ENCODE measurements around the gene RCAN1.

Gene RCAN1

GRCh38 chr21:34537838-34538237, 77.1 kb downstream of the RCAN1 start:
- no peak for DNase-seq (ENCODE audit: low spot score)

DNA sequence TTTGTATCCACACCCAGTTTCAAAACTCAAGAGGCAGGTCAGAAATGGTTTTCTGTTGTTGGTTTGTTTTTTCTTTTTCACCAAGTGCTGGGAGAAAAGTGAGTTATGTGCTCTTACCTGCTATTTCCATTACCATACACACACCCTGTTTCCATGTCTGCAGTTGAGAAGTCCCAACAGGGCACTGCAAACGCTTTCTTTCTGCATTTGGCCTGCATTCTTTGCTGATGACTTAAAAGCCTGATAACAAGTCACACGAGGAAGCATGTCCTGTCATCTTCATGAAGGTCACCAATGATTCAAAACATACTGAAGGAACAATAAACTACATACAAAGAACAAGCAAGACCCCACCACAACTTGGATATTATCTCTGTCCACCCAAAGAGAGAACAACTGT, 78.1 kb downstream of the RCAN1 start:
- DNase-seq (ENCODE audit: low spot score): no peak

- no peak for DNase-seq (ENCODE audit: low spot score)
Measured at GRCh38 chr21:34536311-34536710, 78.6 kb downstream of the RCAN1 start.

- DNase-seq (ENCODE audit: low spot score): no peak
Measured at GRCh38 chr21:34535886-34536285, 79.0 kb downstream of the RCAN1 start.

DNA sequence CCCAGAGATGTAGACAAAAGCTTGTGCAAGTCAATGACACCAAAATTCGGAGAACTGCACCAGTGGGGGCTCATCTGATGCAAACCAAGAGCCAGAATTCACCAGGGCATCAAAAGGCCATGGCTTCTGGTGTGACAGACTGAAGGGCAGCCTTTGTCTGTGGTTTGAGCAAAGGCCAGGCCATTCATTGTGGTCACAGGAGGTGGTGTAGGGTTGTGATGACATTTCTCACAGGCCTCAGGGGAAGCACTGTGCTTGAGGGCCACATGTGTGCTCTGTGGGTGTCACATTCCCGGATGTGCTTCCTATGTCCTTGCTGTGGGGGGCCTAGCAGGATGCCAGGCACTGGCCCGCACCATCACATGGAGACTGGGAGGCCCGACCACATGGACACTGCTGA, 80.4 kb downstream of the RCAN1 start:
- DNase-seq (ENCODE audit: low spot score): no peak

- no peak for DNase-seq (ENCODE audit: low spot score)
Measured at GRCh38 chr21:34533938-34534337, 81.0 kb downstream of the RCAN1 start.

- no peak for DNase-seq (ENCODE audit: low spot score)
Measured at GRCh38 chr21:34531399-34531798, 83.5 kb downstream of the RCAN1 start.

GRCh38 chr21:34530261-34530660, 84.7 kb downstream of the RCAN1 start:
- DNase-seq (ENCODE audit: low spot score): no peak

GRCh38 chr21:34528131-34528561, 86.8 kb downstream of the RCAN1 start:
- no peak for DNase-seq (ENCODE audit: low spot score)

DNA sequence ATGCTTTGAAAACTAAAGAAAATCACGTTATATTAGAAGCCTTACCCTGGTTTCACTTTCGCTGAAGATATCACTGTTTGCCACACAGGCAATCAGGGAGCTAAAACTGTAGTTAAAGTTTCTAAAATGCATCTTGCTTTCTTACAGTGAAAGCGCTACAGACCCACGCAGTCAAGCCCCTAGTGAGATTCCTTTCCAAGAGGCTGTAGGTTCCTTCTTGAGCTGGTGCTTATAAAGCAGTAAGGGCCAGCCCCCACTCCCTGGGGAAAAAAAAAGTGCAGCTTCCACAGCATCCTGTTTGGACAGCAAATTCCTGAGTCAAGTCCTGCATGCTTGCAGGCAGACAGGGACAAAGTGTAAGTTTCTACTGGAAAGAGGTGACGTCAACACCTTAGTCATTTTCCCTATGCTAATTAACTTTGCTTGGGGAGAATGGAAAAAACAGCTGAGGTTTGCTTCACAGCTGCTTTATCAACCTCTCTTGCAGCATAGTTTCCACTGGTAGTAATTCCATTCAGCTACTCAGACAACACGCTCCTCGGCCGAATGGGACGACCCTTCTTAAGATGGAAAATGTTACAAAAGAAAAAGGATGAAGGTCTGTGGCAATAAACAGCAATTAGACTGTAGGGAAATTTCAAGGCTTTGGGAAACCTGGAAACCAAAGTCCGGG, 88.2 kb downstream of the RCAN1 start:
- DNase-seq (ENCODE audit: low spot score): peak; percentile 13

DNA sequence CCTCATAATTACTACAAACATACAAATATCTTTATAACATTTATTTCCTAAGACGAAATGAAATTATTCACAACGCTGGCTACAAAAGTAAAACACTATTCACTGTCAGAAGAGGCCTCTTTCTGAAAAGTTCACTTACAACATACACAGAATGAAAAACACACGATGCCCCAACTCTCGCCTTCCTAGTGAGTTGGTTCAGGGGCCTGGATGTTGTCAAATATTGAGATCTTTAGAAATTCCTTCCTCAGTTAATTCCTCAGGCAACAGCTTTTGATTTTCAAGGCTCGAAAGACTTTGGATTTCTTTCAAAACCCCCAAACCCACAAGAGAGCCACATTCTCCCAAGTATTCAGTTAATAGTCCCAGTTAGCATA, 88.7 kb downstream of the RCAN1 start:
- DNase-seq (ENCODE audit: low spot score): no peak

GRCh38 chr21:34524646-34525601, 90.0 kb downstream of the RCAN1 start:
- no peak for DNase-seq (ENCODE audit: low spot score)

DNA sequence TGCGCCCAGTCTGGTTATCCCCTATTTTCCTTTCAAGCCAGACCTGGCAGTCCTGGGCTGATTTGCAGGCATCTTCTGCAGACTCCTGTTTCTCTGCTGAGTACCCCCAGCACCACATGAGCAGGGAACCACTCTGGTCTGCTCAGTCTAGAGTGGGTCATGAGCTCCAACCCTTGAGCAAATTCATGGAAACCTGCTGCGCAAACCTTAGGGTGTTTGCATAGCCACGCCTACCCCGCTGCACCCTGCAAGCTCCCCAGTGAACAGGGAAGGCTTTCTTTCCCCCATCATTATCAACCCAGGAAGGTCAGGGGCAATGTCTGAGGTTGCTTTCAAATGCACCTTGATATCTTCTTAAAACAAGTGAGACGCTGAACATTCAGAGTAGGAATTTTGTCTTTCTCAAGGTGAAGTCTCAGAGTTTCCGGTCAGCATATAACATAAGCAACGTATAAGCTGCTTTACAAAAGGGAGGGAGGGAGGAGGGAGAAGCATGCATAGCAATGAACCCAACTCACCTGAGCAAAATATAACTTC, 91.8 kb downstream of the RCAN1 start:
- DNase-seq (ENCODE audit: low spot score): no peak

GRCh38 chr21:34522284-34522683, 92.6 kb downstream of the RCAN1 start:
- no peak for DNase-seq (ENCODE audit: low spot score)

DNA sequence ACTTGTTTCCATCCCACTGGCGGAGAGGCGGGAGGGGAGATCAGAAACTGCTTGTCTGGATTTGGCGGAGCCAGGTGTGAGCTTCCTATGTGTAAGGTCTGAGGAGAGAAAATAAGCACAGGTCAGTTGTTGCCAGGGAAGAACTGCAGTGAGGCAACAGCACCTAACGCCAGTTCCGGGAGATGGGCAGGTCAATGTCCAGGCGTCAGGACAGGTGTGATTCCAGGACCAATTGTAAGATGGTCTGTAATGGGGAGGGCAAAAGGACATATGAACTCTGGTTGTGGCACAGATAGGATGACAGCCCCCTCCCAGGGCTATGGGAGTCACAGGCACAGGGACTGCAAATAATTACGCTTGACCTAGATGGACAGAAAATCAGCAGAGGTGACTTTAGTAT, 93.4 kb downstream of the RCAN1 start:
- DNase-seq (ENCODE audit: low spot score): no peak

GRCh38 chr21:34520764-34521508, 94.0 kb downstream of the RCAN1 start:
- no peak for DNase-seq (ENCODE audit: low spot score)

DNA sequence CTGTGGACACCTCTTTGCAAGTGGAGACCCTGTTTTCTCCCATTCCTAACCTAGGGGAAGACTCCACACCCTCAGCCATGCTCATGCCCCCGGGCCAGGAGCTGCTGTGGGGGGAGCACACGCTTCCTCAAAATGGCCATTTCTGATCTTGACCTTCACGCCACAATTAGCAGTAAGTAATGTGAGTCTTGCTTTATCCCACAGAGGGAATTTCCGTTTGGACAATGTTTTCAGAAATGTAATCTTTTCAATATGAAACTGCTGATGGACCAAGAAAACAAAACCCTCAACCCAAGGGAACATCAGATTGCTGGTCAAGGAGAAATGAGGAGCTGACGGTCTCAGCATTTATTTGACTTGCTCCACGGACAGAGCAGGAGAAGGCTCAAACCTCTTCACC, 94.6 kb downstream of the RCAN1 start:
- no peak for DNase-seq (ENCODE audit: low spot score)

- DNase-seq (ENCODE audit: low spot score): no peak
Measured at GRCh38 chr21:34519694-34520093, 95.2 kb downstream of the RCAN1 start.

DNA sequence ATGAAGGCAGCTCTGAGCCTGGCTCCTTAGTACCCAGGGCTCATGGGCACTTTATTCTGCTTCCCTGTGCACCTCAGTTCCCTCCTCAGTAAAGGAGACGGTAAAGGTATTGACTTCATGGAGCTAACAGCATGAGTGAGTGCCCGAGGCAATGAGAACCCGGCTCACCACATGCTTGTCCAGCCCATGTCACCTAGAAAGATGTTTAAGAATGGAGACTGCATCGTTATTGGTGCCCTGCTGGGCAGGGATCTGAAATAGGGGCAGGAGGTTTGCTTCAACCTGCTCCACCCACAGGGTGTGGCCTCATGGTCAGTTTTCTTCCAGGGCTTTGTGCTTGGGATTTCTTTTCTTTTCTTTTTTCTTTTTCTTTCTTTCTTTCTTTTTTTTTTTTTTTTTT, 95.9 kb downstream of the RCAN1 start:
- DNase-seq (ENCODE audit: low spot score): no peak

DNA sequence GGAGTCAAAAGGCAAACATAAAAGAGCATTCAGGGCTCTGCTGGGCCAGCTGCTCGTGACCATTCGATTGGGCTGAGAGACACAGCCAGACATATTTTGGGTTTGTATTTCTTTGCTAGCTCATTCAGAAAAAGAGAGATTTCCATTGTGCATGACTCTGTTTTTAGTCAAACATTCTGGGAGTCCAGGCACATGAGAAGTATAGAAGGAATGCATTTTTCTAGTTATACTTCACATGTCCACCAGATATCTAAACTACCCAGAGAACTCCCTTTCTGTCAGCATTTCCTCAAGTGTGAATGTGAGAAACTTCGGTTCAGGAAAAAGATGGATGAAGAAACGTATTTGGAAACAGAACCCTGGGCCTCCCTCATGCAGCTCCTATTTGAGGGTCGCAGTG, 96.6 kb downstream of the RCAN1 start:
- DNase-seq (ENCODE audit: low spot score): no peak

DNA sequence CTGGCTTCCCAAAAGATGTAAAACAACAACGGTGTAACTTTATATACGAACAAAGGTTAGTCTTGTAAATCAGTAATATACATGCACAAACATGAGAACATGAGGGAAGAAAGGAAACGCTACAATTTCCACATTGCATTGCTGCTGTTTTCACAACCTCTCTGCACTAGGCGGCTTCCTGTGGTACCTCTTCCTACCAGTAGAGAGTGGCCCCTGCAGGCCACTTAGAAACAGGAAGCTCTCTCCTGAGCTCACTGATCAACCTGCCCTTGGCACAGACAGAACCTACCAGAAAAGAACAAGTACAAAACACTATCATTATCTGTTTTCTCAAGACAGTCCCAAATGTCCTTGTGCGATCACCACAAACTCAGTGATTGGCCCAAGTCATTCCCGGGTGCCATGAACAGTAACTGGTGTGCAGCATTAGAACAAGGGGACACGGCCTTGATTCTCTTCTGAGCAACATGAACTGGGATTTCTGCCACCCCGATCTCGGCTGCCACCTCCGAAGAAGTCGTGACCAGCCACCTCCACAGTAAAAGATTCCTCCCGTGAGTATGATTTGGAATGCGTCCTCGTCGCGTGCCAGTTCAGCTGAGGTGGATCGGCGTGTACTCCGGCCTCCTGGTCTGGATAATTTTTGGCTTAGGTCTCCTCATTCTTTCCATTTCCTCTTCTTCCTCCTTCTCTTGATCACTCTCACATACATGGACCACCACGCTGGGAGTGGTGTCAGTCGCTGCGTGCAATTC, 97.2 kb downstream of the RCAN1 start:
- peak; percentile 21 for DNase-seq (ENCODE audit: low spot score)

DNA sequence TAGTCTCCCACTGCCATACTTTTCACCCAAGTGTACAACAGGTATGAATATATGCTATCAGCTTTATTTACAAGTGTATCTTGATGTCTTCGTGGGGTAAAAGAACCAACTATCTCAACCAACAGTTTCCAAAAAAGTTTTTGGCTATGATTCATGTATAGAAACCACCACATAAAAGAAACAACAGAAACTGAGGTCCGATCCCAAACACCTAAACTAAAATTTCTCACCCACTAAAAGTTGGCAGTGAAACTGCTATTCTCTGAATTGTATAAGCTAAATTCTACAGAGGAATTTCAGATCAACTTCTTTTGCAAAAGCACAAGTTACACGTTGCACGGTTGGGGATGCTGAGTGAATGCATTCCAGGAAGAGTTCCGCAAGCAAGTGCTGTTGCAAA, 97.9 kb downstream of the RCAN1 start:
- DNase-seq (ENCODE audit: low spot score): no peak
